AG04450 (cell line): ENCODE data around the gene TMPRSS6. TPM values are rescaled to one million over a fixed set of nuclear protein-coding genes. Genes with fewer than 3 reads are reported as not detected.

Experiments
- CTCF ChIA-PET: fragments of 300-600, 350-600 bp; formaldehyde crosslinking; extraction: SDS; loops from one replicate; lab custom pipeline; 2022; ENCODE audit warnings: antibody characterized with exemption, inconsistent platforms; lab: Charles Lee
- POLR2A ChIA-PET: fragments of 350-600 bp; formaldehyde crosslinking; extraction: SDS; loops from one replicate; lab custom pipeline; 2021; ENCODE audit warnings: antibody characterized with exemption, inconsistent platforms; lab: Yijun Ruan, JAX
- DNase-seq: peaks from one replicate; pipeline ENCODE4 v3.0.0-alpha.2; 2011; ENCODE audit warnings: low read depth, low spot score
- H3K27ac ChIP-seq: one replicate; pipeline ENCODE4 v1.5.1; 2012; ENCODE audit warnings: low read depth, low read length, control low read depth
- H3K27me3 ChIP-seq: one replicate; pipeline ENCODE4 v1.6.0; 2012; ENCODE audit warnings: low read length; ENCODE audit not compliant: control insufficient read depth, insufficient read depth
- H3K4me3 ChIP-seq: 2 replicates; pipeline ENCODE4 v1.5.1; 2011; ENCODE audit warnings: mild to moderate bottlenecking, low read depth, low read length, control low read depth
- H3K9me3 ChIP-seq: 2 replicates; pipeline ENCODE4 v1.5.1; 2012; ENCODE audit warnings: low read length; ENCODE audit not compliant: control insufficient read depth, insufficient read depth
- polyA plus RNA-seq: library from polyadenylated mRNA; depleted of rRNA; stranded (reverse); fragments of >200 nt; gene quantifications from 2 replicates; pipeline ENCODE4 v1.2.3, GENCODE V29; 2011
- TF ChIP-seq, protein P1 (sequence below): IDR thresholded peaks from 2 replicates; pipeline ENCODE4 v1.5.1; 2011; ENCODE audit warnings: low read depth, low read length, control low read depth, inconsistent platforms

The TMPRSS6 gene
- polyA plus RNA-seq, 1 experiment: not detected

GRCh38 chr22:37047006-37047405 is 62.5 kb downstream of the TMPRSS6 start:
- TF ChIP-seq, protein P1, sequence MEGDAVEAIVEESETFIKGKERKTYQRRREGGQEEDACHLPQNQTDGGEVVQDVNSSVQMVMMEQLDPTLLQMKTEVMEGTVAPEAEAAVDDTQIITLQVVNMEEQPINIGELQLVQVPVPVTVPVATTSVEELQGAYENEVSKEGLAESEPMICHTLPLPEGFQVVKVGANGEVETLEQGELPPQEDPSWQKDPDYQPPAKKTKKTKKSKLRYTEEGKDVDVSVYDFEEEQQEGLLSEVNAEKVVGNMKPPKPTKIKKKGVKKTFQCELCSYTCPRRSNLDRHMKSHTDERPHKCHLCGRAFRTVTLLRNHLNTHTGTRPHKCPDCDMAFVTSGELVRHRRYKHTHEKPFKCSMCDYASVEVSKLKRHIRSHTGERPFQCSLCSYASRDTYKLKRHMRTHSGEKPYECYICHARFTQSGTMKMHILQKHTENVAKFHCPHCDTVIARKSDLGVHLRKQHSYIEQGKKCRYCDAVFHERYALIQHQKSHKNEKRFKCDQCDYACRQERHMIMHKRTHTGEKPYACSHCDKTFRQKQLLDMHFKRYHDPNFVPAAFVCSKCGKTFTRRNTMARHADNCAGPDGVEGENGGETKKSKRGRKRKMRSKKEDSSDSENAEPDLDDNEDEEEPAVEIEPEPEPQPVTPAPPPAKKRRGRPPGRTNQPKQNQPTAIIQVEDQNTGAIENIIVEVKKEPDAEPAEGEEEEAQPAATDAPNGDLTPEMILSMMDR: no peak
- H3K9me3 ChIP-seq: no peaks in the 10 kb centered on the region
- no peak overlapping the region for H3K27ac ChIP-seq
- H3K4me3 ChIP-seq: no peak overlapping the region
- ChIA-PET CTCF (interaction anchor here (1.1 to 1.4 kb wide), 3 partner anchors 25 to 153 kb away, joined by 4 to 6 read pairs (median 6); no protein-coding TSS in a partner anchor), POLR2A (no interaction called here)
- DNase-seq: no peak
- no peaks in the 10 kb centered on the region for H3K27me3 ChIP-seq

DNA sequence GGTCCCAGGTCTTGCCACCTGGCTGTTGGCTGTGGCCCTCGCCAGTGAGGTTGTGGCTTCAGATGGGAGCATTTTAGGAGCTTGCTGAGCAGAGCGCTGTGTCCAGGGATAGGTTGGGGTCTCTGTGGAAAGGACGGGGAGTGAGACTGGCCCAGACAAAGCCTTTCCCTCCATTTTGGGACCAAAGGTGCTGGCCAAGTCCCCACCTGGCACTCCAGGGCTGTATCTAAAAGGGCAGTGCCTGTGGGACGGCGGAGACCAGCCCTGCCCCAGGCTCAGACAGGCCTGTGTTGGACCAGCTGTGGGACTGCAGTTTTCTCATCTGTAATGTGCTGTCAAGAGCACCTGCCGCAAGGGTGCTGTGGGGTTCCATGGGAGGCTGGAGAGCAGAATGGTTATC is 62.9 kb downstream of the TMPRSS6 start:
- ChIA-PET POLR2A (interaction anchor here (1.2 kb wide), 1 partner anchor 28 kb away, joined by 4 read pairs; the partner anchor contains the start of gene TST), CTCF (interaction anchor here (0.6 to 1.4 kb wide), 5 partner anchors 10 to 153 kb away, joined by 3 to 6 read pairs (median 4); no protein-coding TSS in a partner anchor)
- Histone ChIP-seq H3K9me3 (no peaks in the 10 kb centered on the region), H3K27ac (no peak overlapping the region), H3K4me3 (no peak overlapping the region), H3K27me3 (no peaks in the 10 kb centered on the region)
- no peak for DNase-seq
- TF ChIP-seq, protein P1: no peak

DNA sequence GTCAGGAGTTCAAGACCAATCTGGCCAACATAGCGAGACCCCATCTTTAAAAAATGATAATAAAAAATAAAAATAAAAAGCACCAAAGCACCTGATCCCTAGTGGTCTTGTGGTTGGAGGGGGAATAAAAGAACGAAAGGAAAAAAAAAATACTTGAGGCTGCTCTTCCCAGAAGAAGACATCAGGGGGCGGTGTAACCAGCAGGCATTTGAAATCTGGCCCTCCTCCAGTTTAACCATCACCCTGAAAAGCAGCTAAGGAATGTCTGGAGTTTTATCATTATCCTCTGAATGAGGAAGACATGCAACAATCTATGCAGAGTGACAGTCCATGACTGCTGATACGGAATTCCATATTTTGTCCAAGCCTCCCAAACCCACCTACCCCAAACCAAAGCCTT is 63.6 kb downstream of the TMPRSS6 start:
- ChIA-PET CTCF (interaction anchor here (0.6 to 1.4 kb wide), 6 partner anchors 9 to 460 kb away, joined by 3 to 6 read pairs (median 4); no protein-coding TSS in a partner anchor), POLR2A (interaction anchor here (0.6 to 1.2 kb wide), 2 partner anchors 27 to 177 kb away, joined by 4 to 8 read pairs; partner anchors contain the start of gene TST)
- TF ChIP-seq, protein P1: peak; percentile 72
- peak; percentile 30 for DNase-seq
- no peaks in the 10 kb centered on the region for H3K27me3 ChIP-seq
- no peak overlapping the region for H3K4me3 ChIP-seq
- no peak overlapping the region for H3K27ac ChIP-seq
- no peaks in the 10 kb centered on the region for H3K9me3 ChIP-seq

DNA sequence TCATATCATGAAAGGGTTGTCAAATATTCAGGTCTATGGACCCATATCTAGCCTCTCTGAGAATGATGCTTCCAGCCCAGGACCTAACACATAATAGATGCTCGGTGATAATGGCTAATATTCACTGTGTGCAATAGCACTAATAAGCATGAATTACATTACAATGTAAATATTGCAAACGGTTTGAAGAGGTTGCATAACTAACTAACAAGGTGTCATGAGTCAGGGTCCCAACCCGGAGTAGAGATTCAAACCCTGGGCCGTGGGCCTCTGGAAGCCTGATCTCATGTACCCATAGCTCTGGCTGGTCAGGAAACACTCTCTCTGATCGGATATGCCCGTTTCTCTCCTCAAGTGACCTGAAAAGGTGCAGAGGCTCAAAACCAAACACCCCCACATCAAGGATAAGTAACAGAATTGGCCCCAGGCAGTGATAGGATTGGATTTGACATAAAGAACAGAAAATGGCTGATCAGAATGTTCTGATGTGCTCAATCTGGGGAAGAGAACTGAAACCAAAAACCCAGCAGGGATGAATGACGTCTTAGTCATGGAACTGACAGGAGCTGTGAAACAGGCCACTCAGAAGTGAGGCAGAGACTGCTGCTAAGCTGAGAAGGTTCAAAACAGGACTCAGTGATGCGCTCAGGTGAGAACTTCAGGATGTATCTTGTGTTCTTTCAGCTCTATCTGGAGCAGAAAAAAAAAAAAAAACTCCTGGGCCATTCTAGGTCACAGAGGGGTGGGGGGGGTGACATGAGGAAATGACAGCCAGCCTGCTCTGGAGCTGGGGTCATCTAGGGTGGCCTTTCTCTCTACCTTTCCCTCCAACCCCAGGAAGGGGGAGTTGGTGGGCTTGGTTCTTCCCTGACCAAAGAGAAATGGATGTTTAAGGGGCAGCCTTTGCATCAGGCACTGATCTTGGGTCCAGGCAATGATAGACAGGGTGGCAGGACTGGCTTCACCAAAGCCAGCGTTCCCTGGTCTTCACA is 64.6 kb downstream of the TMPRSS6 start:
- no peak overlapping the region for H3K4me3 ChIP-seq
- no peak for DNase-seq
- TF ChIP-seq, protein P1: no peak
- H3K27me3 ChIP-seq: no peaks in the 10 kb centered on the region
- POLR2A ChIA-PET: interaction anchor here (0.6 kb wide), 1 partner anchor 65 kb away, joined by 3 read pairs; no protein-coding TSS in a partner anchor
- H3K27ac ChIP-seq: no peak overlapping the region
- CTCF ChIA-PET: interaction anchor here (0.6 to 2.1 kb wide), 8 partner anchors 12 to 461 kb away, joined by 3 to 11 read pairs (median 3); no protein-coding TSS in a partner anchor
- H3K9me3 ChIP-seq: no peaks in the 10 kb centered on the region
